Mesenchymal stem cell (in vitro differentiated cells and primary cell): ENCODE results near the gene VARS1.

ENCODE experiments used
- DNase-seq: peaks from one replicate; pipeline ENCODE4 v3.0.0-alpha.2; 2013
- H2AFZ ChIP-seq: one replicate; pipeline ENCODE4 v1.6.1; 2013; ENCODE audit warnings: low read depth, mild to moderate bottlenecking, control low read depth, inconsistent platforms, low read length, moderate library complexity
- H2AK5ac ChIP-seq: 2 replicates; pipeline ENCODE4 v1.6.1; 2013; ENCODE audit warnings: low read length, moderate library complexity, mild to moderate bottlenecking, inconsistent platforms; ENCODE audit not compliant: severe bottlenecking
- H2BK120ac ChIP-seq: one replicate; pipeline ENCODE4 v1.6.1; 2013; ENCODE audit warnings: low read depth, mild to moderate bottlenecking, inconsistent platforms, low read length, moderate library complexity
- H2BK12ac ChIP-seq, 2 experiments: one replicate each; pipeline ENCODE4 v1.6.1; 2013; ENCODE audit warnings: inconsistent platforms in 2 of 2, low read length in 2 of 2, mild to moderate bottlenecking in 2 of 2, moderate library complexity in 2 of 2, control low read depth in 1 of 2
- H2BK15ac ChIP-seq: one replicate; pipeline ENCODE4 v1.6.1; 2013; ENCODE audit warnings: mild to moderate bottlenecking, low read depth, inconsistent platforms; ENCODE audit not compliant: poor library complexity, severe bottlenecking
- H2BK5ac ChIP-seq: 2 replicates; pipeline ENCODE4 v1.6.1; 2013; ENCODE audit warnings: low read depth, mild to moderate bottlenecking, low read length, control low read depth, inconsistent platforms; ENCODE audit not compliant: poor library complexity, severe bottlenecking
- H3K14ac ChIP-seq, 2 experiments: one replicate each; pipeline ENCODE4 v1.6.1; 2013; ENCODE audit warnings: inconsistent platforms in 2 of 2, low read length in 2 of 2, control low read depth in 1 of 2, mild to moderate bottlenecking in 1 of 2, moderate library complexity in 1 of 2
- H3K18ac ChIP-seq, 2 experiments: one replicate each; pipeline ENCODE4 v1.6.1; 2013; ENCODE audit warnings: inconsistent platforms in 2 of 2, low read length in 2 of 2, control low read depth in 1 of 2, low read depth in 1 of 2, mild to moderate bottlenecking in 1 of 2
- H3K23ac ChIP-seq, 2 experiments: one replicate each; pipeline ENCODE4 v1.6.1; 2013; ENCODE audit warnings: inconsistent platforms in 2 of 2, low read length in 2 of 2, mild to moderate bottlenecking in 2 of 2, moderate library complexity in 2 of 2, control low read depth in 1 of 2
- H3K27ac ChIP-seq: 2 replicates; pipeline ENCODE4 v1.5.1; 2013; ENCODE audit warnings: mild to moderate bottlenecking, moderate library complexity, low read length, control low read depth, inconsistent platforms; ENCODE audit not compliant: poor library complexity, severe bottlenecking
- H3K27me3 ChIP-seq, 2 experiments: 2 replicates each; pipeline versions ENCODE4 v1.6.1 to v1.7.0; 2013; ENCODE audit warnings: low read length in 2 of 2, mild to moderate bottlenecking in 2 of 2, moderate library complexity in 2 of 2, control low read depth in 1 of 2, inconsistent platforms in 1 of 2; ENCODE audit not compliant: control insufficient read depth in 1 of 2, insufficient read depth in 1 of 2
- H3K36me3 ChIP-seq, 2 experiments: 2 replicates each; pipeline versions ENCODE4 v1.6.1 to v1.7.0; 2013; ENCODE audit warnings: low read length in 2 of 2, control low read depth in 1 of 2, inconsistent platforms in 1 of 2, low read depth in 1 of 2, mild to moderate bottlenecking in 1 of 2; ENCODE audit not compliant: insufficient read depth in 2 of 2, control insufficient read depth in 1 of 2
- H3K4ac ChIP-seq, 2 experiments: one replicate each; pipeline ENCODE4 v1.6.1; 2013; ENCODE audit warnings: inconsistent platforms in 2 of 2, low read length in 2 of 2, mild to moderate bottlenecking in 2 of 2, moderate library complexity in 2 of 2, control low read depth in 1 of 2, low read depth in 1 of 2
- H3K4me1 ChIP-seq: 2 replicates; pipeline ENCODE4 v1.6.1; 2013; ENCODE audit warnings: low read depth, low read length, control low read depth; ENCODE audit not compliant: control insufficient read depth, insufficient read depth
- H3K4me2 ChIP-seq: 2 replicates; pipeline ENCODE4 v1.6.1; 2013; ENCODE audit warnings: low read length, mild to moderate bottlenecking, inconsistent platforms; ENCODE audit not compliant: poor library complexity, severe bottlenecking
- H3K4me3 ChIP-seq, 2 experiments: 2 replicates each; pipeline versions ENCODE4 v1.5.1 to v1.7.0; 2013; ENCODE audit warnings: low read length in 2 of 2, mild to moderate bottlenecking in 2 of 2, control low read depth in 1 of 2, low read depth in 1 of 2; ENCODE audit not compliant: insufficient read depth in 1 of 2
- H3K79me1 ChIP-seq: replicated peaks from 2 replicates; pipeline ENCODE4 v1.6.1; 2013; ENCODE audit warnings: mild to moderate bottlenecking, control low read depth, low read length, inconsistent platforms; ENCODE audit not compliant: poor library complexity, severe bottlenecking
- H3K9ac ChIP-seq: 2 replicates; pipeline ENCODE4 v1.7.0; 2013; ENCODE audit warnings: mild to moderate bottlenecking, low read length, moderate library complexity
- H3K9me3 ChIP-seq: 2 replicates; pipeline ENCODE4 v1.7.0; 2013; ENCODE audit warnings: mild to moderate bottlenecking, low read length; ENCODE audit not compliant: control insufficient read depth
- H4K8ac ChIP-seq: one replicate; pipeline ENCODE4 v1.6.1; 2013; ENCODE audit warnings: inconsistent platforms, mild to moderate bottlenecking, low read length, moderate library complexity
- H4K91ac ChIP-seq: one replicate; pipeline ENCODE4 v1.6.1; 2013; ENCODE audit warnings: mild to moderate bottlenecking, low read length, inconsistent platforms
- WGBS: methylation state at CpG from one replicate; pipeline ENCODE4 v1.1.7; 2013; ENCODE audit warnings: mixed read lengths; 5-methylcytosine and 5-hydroxymethylcytosine counted together

VARS1 gene

GRCh38 chr6:31778999-31779885 lies 16.3 kb downstream of the VARS1 start:
- H3K18ac ChIP-seq: no peak overlapping the region
- WGBS: 95% methylated on average over 43 of the region's 43 CpGs
- H3K36me3 ChIP-seq: peaks cover 60 to 68% of the 10 kb centered on the region in 2 experiments

DNA sequence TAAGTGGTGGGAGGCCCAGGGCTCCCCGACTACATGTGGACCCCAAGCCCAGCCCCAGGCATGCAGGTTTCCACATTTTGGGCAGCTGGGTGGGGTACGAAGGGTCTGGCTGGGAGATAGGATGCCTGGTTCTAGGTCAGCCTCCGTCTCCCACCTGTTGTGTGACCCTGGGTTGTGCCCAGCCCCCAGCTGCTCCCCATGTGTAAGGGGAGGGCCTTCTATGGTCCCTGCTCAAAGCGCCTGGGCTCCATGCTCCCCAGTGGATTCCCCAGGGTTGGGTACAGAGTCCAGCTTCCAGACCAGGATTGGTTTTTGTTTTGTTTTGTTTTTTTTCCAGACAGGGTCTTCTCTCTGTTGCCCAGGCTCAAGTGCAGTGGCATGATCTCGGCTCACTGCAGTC lies 17.4 kb downstream of the VARS1 start:
- H3K4me2 ChIP-seq: no peak overlapping the region

More at GRCh38 chr6:31778999-31779885, 16.3 kb downstream of the VARS1 start:
- Histone ChIP-seq H2BK15ac (no peak overlapping the region), H3K4me2 (no peak overlapping the region), H2AK5ac (no peak overlapping the region), H2BK5ac (no peak overlapping the region), H3K27ac (no peak overlapping the region), H4K8ac (no peak overlapping the region), H4K91ac (no peak overlapping the region), H2BK12ac (no peak overlapping the region), H2AFZ (no peak overlapping the region), H3K14ac (no peak overlapping the region), H3K27me3 (no peaks in the 10 kb centered on the region), H3K4me1 (peaks cover 16% of the 10 kb centered on the region), H3K9me3 (no peaks in the 10 kb centered on the region), H3K23ac (no peak overlapping the region), H3K4ac (no peak overlapping the region), H2BK120ac (no peak overlapping the region), H3K79me1 (peaks cover 5% of the 10 kb centered on the region), H3K4me3 (no peak overlapping the region), H3K9ac (no peak overlapping the region)
- no peak for DNase-seq

GRCh38 chr6:31777667-31778050 lies 17.9 kb downstream of the VARS1 start:
- Histone ChIP-seq H2BK15ac (peak overlapping the region; percentile 4), H3K36me3 (peaks cover 45 to 53% of the 10 kb centered on the region in 2 experiments), H3K4me3 (no peak overlapping the region), H3K27ac (no peak overlapping the region), H3K4me2 (no peak overlapping the region), H4K91ac (no peak overlapping the region), H3K27me3 (no peaks in the 10 kb centered on the region), H2AK5ac (peak overlapping the region; percentile 49), H3K4me1 (peaks cover 16% of the 10 kb centered on the region), H3K14ac (no peak overlapping the region), H3K18ac (peak overlapping the region in 1 of 2 experiments; percentile 48), H3K79me1 (no peaks in the 10 kb centered on the region), H2BK12ac (peak overlapping the region in 1 of 2 experiments; percentile 66), H2BK5ac (no peak overlapping the region), H3K9me3 (no peaks in the 10 kb centered on the region), H3K9ac (no peak overlapping the region), H3K23ac (no peak overlapping the region), H2AFZ (no peak overlapping the region), H3K4ac (peak overlapping the region in 1 of 2 experiments; percentile 32), H4K8ac (no peak overlapping the region), H2BK120ac (no peak overlapping the region)
- WGBS: 94% methylated on average over 5 of the region's 5 CpGs
- DNase-seq: no peak

More for the DNA sequence above, 17.4 kb downstream of the VARS1 start:
- Histone ChIP-seq H3K36me3 (peaks cover 50 to 58% of the 10 kb centered on the region in 2 experiments), H2BK120ac (no peak overlapping the region), H3K4me1 (peaks cover 16% of the 10 kb centered on the region), H3K4ac (no peak overlapping the region), H3K9me3 (no peaks in the 10 kb centered on the region), H2BK15ac (peak overlapping the region; percentile 3), H3K23ac (no peak overlapping the region), H2BK12ac (peak overlapping the region in 1 of 2 experiments; percentile 15), H4K8ac (no peak overlapping the region), H2BK5ac (no peak overlapping the region), H3K18ac (no peak overlapping the region), H3K4me3 (no peak overlapping the region), H2AK5ac (no peak overlapping the region), H3K9ac (no peak overlapping the region), H3K14ac (no peak overlapping the region), H2AFZ (no peak overlapping the region), H4K91ac (no peak overlapping the region), H3K27me3 (no peaks in the 10 kb centered on the region), H3K79me1 (no peaks in the 10 kb centered on the region), H3K27ac (no peak overlapping the region)
- DNase-seq: no peak
- 99% methylated on average over 5 of the region's 5 CpGs for WGBS

DNA sequence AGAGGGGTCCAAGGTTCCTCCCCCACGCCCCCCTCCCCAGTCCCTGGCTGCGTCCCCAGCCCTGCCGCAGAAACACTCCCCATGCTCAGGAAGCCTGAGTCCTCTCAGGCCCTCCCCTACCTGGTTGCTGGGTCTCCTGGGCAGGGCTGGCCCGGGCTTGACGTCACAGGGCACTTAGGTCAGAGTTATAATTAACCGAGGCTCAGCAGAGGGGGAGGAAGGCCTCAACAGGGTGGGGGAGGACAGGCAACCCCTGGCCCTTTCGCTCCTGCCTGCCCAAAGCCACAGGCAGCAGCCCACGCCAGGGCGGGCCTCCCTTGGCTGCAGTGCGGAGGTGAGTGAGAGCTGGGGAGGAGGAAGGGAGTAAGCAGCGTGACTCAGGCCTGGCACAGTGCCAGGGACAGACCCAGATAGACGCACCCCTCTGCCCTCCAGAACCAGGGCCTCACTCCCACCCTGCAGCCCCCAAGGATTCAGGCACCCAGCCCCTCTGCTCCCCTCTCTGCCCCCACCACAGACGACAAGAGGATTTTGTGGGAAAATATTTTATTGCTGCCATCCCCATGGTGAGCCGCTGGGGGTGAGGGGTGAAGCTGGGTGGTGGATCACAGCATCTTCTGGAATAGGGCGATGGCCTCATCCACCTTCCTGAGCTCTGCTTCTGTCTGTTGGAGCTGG lies 18.4 kb downstream of the VARS1 start, which contains the start of gene VWA7:
Gene VWA7, minus strand, starts transcription at position 340 of the 678 bp plus-strand sequence. CDS start 549 bp downstream, outside the sequence.
- Histone ChIP-seq H3K36me3 (peaks cover 39 to 48% of the 10 kb centered on the region in 2 experiments), H3K27ac (no peak within 1 kb of the TSS), H2BK15ac (peak within 1 kb of the TSS; percentile 45), H3K79me1 (no peaks in the 10 kb centered on the region), H4K91ac (peak within 1 kb of the TSS; percentile 30), H2BK120ac (peak within 1 kb of the TSS; percentile 19), H3K4me1 (peaks cover 16% of the 10 kb centered on the region), H3K9ac (peak within 1 kb of the TSS; percentile 47), H2AFZ (peak within 1 kb of the TSS; percentile 14), H3K23ac (no peak within 1 kb of the TSS), H3K4me2 (peak within 1 kb of the TSS; percentile 20), H2BK5ac (no peak within 1 kb of the TSS), H3K4ac (peak within 1 kb of the TSS; percentile 5 to 47), H3K27me3 (no peaks in the 10 kb centered on the region), H3K9me3 (no peaks in the 10 kb centered on the region), H2AK5ac (peak within 1 kb of the TSS; percentile 49), H4K8ac (peak within 1 kb of the TSS; percentile 72), H3K4me3 (peak within 1 kb of the TSS in 1 of 2 experiments; percentile 18), H2BK12ac (peak within 1 kb of the TSS in 1 of 2 experiments; percentile 66), H3K18ac (peak within 1 kb of the TSS; percentile 35 to 48), H3K14ac (peak within 1 kb of the TSS in 1 of 2 experiments; percentile 19)
- DNase-seq: peak; percentile 66
- WGBS: 55% methylated on average over 9 of the region's 15 CpGs
